Stimulated activated CD4-positive, alpha-beta T cell treated with anti-CD3 and anti-CD28 coated beads, Interleukin-2, amount 100 ng/mL, for 48 hours (primary cell): ENCODE results near the gene ZBTB43.

Source experiments
- DNase-seq, 2 donors: peaks; one replicate each; pipeline ENCODE4 v3.0.0-alpha.2; 2020

The ZBTB43 gene

GRCh38 chr9:126860077-126860756 lies 55.4 kb downstream of the ZBTB43 start, which contains the start of gene ZBTB34:
Gene ZBTB34 (plus strand): TSS chr9:126860639. CDS start chr9:126879400, 18,761 bp downstream.
- peak; percentile 70 to 82 for DNase-seq

GRCh38 chr9:126860757-126861466 lies 56.1 kb downstream of the ZBTB43 start:
- DNase-seq, result peak; percentile 13 to 14

GRCh38 chr9:126861707-126862103 lies 56.9 kb downstream of the ZBTB43 start:
- DNase-seq, result no peak

GRCh38 chr9:126862104-126862761 lies 57.4 kb downstream of the ZBTB43 start:
- DNase-seq, result no peak

GRCh38 chr9:126864771-126865170 lies 59.9 kb downstream of the ZBTB43 start:
- no peak for DNase-seq

- no peak for DNase-seq
Observed at GRCh38 chr9:126869368-126869767, 64.5 kb downstream of the ZBTB43 start.

GRCh38 chr9:126872516-126872915 lies 67.7 kb downstream of the ZBTB43 start:
- DNase-seq, result no peak

GRCh38 chr9:126874546-126875314 lies 69.9 kb downstream of the ZBTB43 start:
- no peak for DNase-seq

GRCh38 chr9:126875756-126876510 lies 71.1 kb downstream of the ZBTB43 start:
- no peak for DNase-seq

GRCh38 chr9:126876531-126876930 lies 71.7 kb downstream of the ZBTB43 start:
- DNase-seq, result no peak

- no peak for DNase-seq
Observed at GRCh38 chr9:126877418-126877817, 72.6 kb downstream of the ZBTB43 start.

GRCh38 chr9:126879288-126879687 lies 74.4 kb downstream of the ZBTB43 start:
- no peak for DNase-seq

GRCh38 chr9:126880226-126880946 lies 75.5 kb downstream of the ZBTB43 start:
- no peak for DNase-seq

- DNase-seq, result no peak
Observed at GRCh38 chr9:126880947-126881332, 76.1 kb downstream of the ZBTB43 start.

GRCh38 chr9:126882746-126883145 lies 77.9 kb downstream of the ZBTB43 start:
- no peak for DNase-seq

GRCh38 chr9:126883636-126884035 lies 78.8 kb downstream of the ZBTB43 start:
- no peak for DNase-seq

GRCh38 chr9:126885131-126885641 lies 80.3 kb downstream of the ZBTB43 start:
- DNase-seq, result no peak

GRCh38 chr9:126886034-126886822 lies 81.4 kb downstream of the ZBTB43 start:
- DNase-seq, result no peak

GRCh38 chr9:126886897-126887296 lies 82.1 kb downstream of the ZBTB43 start:
- DNase-seq, result no peak
